IMR-90 (cell line): ENCODE measurements around the gene ZBTB33. TPM values are rescaled to one million over a fixed set of nuclear protein-coding genes. Genes with fewer than 3 reads are reported as not detected.

Experiments
- ATAC-seq: fragments of 200-7000 bp; cut with Tn5 transposase; 2 replicates; pipeline ENCODE4 v1.9.1; 2020; ENCODE audit warnings: low read depth, mild to moderate bottlenecking, moderate library complexity
- BruUV-seq: library from RNA; stranded (reverse); fragments of 400-500 nt; replicated peaks from 2 replicates; lab custom pipeline; 2021; lab: Mats Ljungman, UMichigan
- CTCF ChIA-PET: fragments of 300-600 bp; formaldehyde crosslinking; extraction: SDS; loops from one replicate; lab custom pipeline; 2021; ENCODE audit warnings: antibody characterized with exemption; lab: Yijun Ruan, JAX
- POLR2A ChIA-PET: fragments of 300-600 bp; sonication (Branson Sonifier 250); formaldehyde crosslinking; loops from one replicate; lab custom pipeline; 2022; ENCODE audit warnings: antibody characterized with exemption; ENCODE audit not compliant: unreplicated experiment; lab: Charles Lee
- DNase-seq: peaks from one replicate; pipeline ENCODE4 v3.0.0; 2013
- H2AFZ ChIP-seq: replicated peaks from 2 replicates; pipeline ENCODE3; 2013; ENCODE audit warnings: low read length, mild to moderate bottlenecking; ENCODE audit not compliant: poor library complexity
- H2AK5ac ChIP-seq: 2 replicates; pipeline ENCODE4 v1.6.1; 2013; ENCODE audit warnings: low read depth, low read length, inconsistent platforms
- H2AK9ac ChIP-seq: replicated peaks from 2 replicates; pipeline ENCODE3; 2013; ENCODE audit warnings: mild to moderate bottlenecking, low read depth, low read length, moderate library complexity; ENCODE audit not compliant: poor library complexity
- H2BK120ac ChIP-seq: 2 replicates; pipeline ENCODE4 v1.6.1; 2013; ENCODE audit warnings: low read depth, low read length, inconsistent platforms
- H2BK15ac ChIP-seq: 3 replicates; pipeline ENCODE4 v1.6.1; 2013; ENCODE audit warnings: low read depth, low read length, inconsistent platforms
- H2BK20ac ChIP-seq: 2 replicates; pipeline ENCODE4 v1.6.1; 2013; ENCODE audit warnings: low read depth, mild to moderate bottlenecking, inconsistent platforms, low read length, moderate library complexity
- H2BK5ac ChIP-seq: 2 replicates; pipeline ENCODE4 v1.6.1; 2013; ENCODE audit warnings: mild to moderate bottlenecking, low read depth, low read length, inconsistent platforms; ENCODE audit not compliant: poor library complexity, severe bottlenecking
- H3K14ac ChIP-seq: replicated peaks from 2 replicates; pipeline ENCODE4 v1.6.1; 2013; ENCODE audit warnings: low read depth, low read length, inconsistent platforms
- H3K18ac ChIP-seq: 2 replicates; pipeline ENCODE4 v1.6.1; 2013; ENCODE audit warnings: low read depth, low read length, control low read depth
- H3K23ac ChIP-seq: 2 replicates; pipeline ENCODE4 v1.6.1; 2013; ENCODE audit warnings: low read depth, low read length, inconsistent platforms
- H3K27ac ChIP-seq: 2 replicates; pipeline ENCODE4 v1.5.1; 2013; ENCODE audit warnings: mild to moderate bottlenecking, control low read depth, low read length; ENCODE audit not compliant: insufficient read depth
- H3K27me3 ChIP-seq: 2 replicates; pipeline ENCODE4 v1.6.1; 2013; ENCODE audit warnings: low read length; ENCODE audit not compliant: control insufficient read depth, insufficient read depth
- H3K36me3 ChIP-seq: 2 replicates; pipeline ENCODE4 v1.6.1; 2013; ENCODE audit warnings: low read length, mixed read lengths; ENCODE audit not compliant: control insufficient read depth, insufficient read depth
- H3K4ac ChIP-seq: 2 replicates; pipeline ENCODE4 v1.6.1; 2013; ENCODE audit warnings: low read depth, low read length, inconsistent platforms
- H3K4me1 ChIP-seq: 2 replicates; pipeline ENCODE4 v1.6.1; 2013; ENCODE audit warnings: low read length, mixed read lengths; ENCODE audit not compliant: control insufficient read depth, insufficient read depth
- H3K4me2 ChIP-seq: 2 replicates; pipeline ENCODE4 v1.6.1; 2013; ENCODE audit warnings: low read depth, mild to moderate bottlenecking, control low read depth, low read length, moderate library complexity
- H3K4me3 ChIP-seq: 2 replicates; pipeline ENCODE4 v1.5.1; 2013; ENCODE audit warnings: low read depth, mild to moderate bottlenecking, control low read depth, low read length, moderate library complexity; ENCODE audit not compliant: insufficient read depth
- H3K56ac ChIP-seq: 2 replicates; pipeline ENCODE4 v1.6.1; 2013; ENCODE audit warnings: low read length, inconsistent platforms; ENCODE audit not compliant: insufficient read depth; ENCODE audit errors: extremely low read depth
- H3K79me1 ChIP-seq, 2 experiments: 2 replicates each; pipeline ENCODE4 v1.6.1; 2013; ENCODE audit warnings: low read length in 2 of 2, inconsistent platforms in 1 of 2, low read depth in 1 of 2
- H3K9ac ChIP-seq: 2 replicates; pipeline ENCODE4 v1.6.1; 2013; ENCODE audit warnings: low read depth, low read length, control low read depth
- H3K9me1 ChIP-seq: 2 replicates; pipeline ENCODE4 v1.6.1; 2013; ENCODE audit warnings: low read length, inconsistent platforms; ENCODE audit not compliant: insufficient read depth
- H3K9me3 ChIP-seq: 2 replicates; pipeline ENCODE4 v1.6.1; 2013; ENCODE audit warnings: low read length; ENCODE audit not compliant: control insufficient read depth, insufficient read depth
- H4K20me1 ChIP-seq: 2 replicates; pipeline ENCODE4 v1.6.1; 2013; ENCODE audit warnings: low read length, inconsistent platforms; ENCODE audit not compliant: insufficient read depth
- H4K5ac ChIP-seq: 2 replicates; pipeline ENCODE4 v1.6.1; 2013; ENCODE audit warnings: mild to moderate bottlenecking, low read depth, low read length, control low read depth
- H4K8ac ChIP-seq, 2 experiments: 2 replicates each; pipeline ENCODE4 v1.6.1; 2013; ENCODE audit warnings: low read depth in 2 of 2, low read length in 2 of 2, control low read depth in 1 of 2, inconsistent platforms in 1 of 2
- H4K91ac ChIP-seq: 2 replicates; pipeline ENCODE4 v1.6.1; 2013; ENCODE audit warnings: low read depth, low read length, inconsistent platforms; ENCODE audit not compliant: insufficient read depth
- MAZ ChIP-seq: IDR thresholded peaks from 2 replicates; pipeline ENCODE4 v1.6.1; 2012; ENCODE audit warnings: low read depth, mild to moderate bottlenecking, low read length, improper control_type of control experiment, moderate library complexity, borderline replicate concordance
- WGBS, 2 experiments: methylation state at CpG; one replicate each; pipeline versions ENCODE4 v1.1.5 to v1.1.7; 2013; ENCODE audit warnings: missing lambda C conversion rate in 2 of 2; ENCODE audit not compliant: insufficient read length in 1 of 2; ENCODE audit errors: extremely low coverage in 2 of 2; 5-methylcytosine and 5-hydroxymethylcytosine counted together
- dilution Hi-C: fragments of 300-500 bp; cut with HindIII; formaldehyde crosslinking; loops from one replicate; pipeline ENCODE4 v1.14.3; 2018; ENCODE audit warnings: low sequenced_read_pairs; ENCODE audit not compliant: unreplicated experiment
- in situ Hi-C: fragments of 300-500 bp; cut with MboI; formaldehyde crosslinking; loops from 3 replicates; pipeline ENCODE4 v1.14.3; 2019; ENCODE audit warnings: low sequenced_read_pairs, inconsistent platforms, mixed read lengths
- intact Hi-C: fragments of 100-400 bp; cut with micrococcal nuclease; formaldehyde crosslinking; loops from 2 replicates; pipeline ENCODE4 v1.10.0; 2022
- polyA plus RNA-seq, 3 experiments: library from polyadenylated mRNA; depleted of rRNA; stranded (reverse); fragments of >200 nt; gene quantifications; 2 replicates each; pipeline ENCODE4 v1.2.3, GENCODE V29; 2012; ENCODE audit warnings: low replicate concordance in 1 of 3
- total RNA-seq: library from RNA; depleted of rRNA; stranded (reverse); fragments of >200 nt; gene quantifications from 2 replicates; pipeline ENCODE4 v1.2.3, GENCODE V29; 2012

Gene ZBTB33
- total and polyA plus RNA-seq, 2 of the 4 experiments (the other 2 are of a cell fraction) = 3.3 to 16.3 TPM

DNA sequence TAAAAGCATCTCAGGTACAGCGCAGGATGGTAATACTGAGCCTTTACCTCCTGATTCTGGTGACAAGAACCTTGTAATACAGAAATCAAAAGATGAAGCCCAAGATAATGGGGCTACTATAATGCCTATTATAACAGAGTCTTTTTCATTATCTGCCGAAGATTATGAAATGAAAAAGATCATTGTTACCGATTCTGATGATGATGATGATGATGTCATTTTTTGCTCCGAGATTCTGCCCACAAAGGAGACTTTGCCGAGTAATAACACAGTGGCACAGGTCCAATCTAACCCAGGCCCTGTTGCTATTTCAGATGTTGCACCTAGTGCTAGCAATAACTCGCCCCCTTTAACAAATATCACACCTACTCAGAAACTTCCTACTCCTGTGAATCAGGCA lies 3.2 kb downstream of the ZBTB33 start:
- Histone ChIP-seq H4K20me1 (no peaks in the 10 kb centered on the region; the same call in 1 of the 2 replicates), H2BK120ac (no peak overlapping the region), H4K91ac (no peak overlapping the region), H4K8ac (no peak overlapping the region), H3K18ac (no peak overlapping the region), H3K4me3 (no peak overlapping the region), H3K27me3 (no peaks in the 10 kb centered on the region), H3K4me2 (no peak overlapping the region), H3K9me1 (no peaks in the 10 kb centered on the region), H3K79me1 (peaks cover 6% of the 10 kb centered on the region in 2 experiments; a peak in 2 of 4 replicates), H3K14ac (no peak overlapping the region), H3K4me1 (no peaks in the 10 kb centered on the region), H3K9me3 (no peaks in the 10 kb centered on the region), H3K9ac (no peak overlapping the region), H4K5ac (no peak overlapping the region), H2AK5ac (no peak overlapping the region), H3K36me3 (peaks cover 3% of the 10 kb centered on the region; the same call in 1 of the 2 replicates), H3K4ac (no peak overlapping the region), H2BK5ac (no peak overlapping the region), H2AK9ac (no peak overlapping the region), H2AFZ (no peak overlapping the region), H3K56ac (no peak overlapping the region), H2BK20ac (no peak overlapping the region), H2BK15ac (no peak overlapping the region), H3K23ac (no peak overlapping the region), H3K27ac (no peak overlapping the region)
- intact Hi-C loops = loop anchor here (5.0 kb wide), 1 partner anchor 214 kb away; the partner anchor contains the start of gene LAMP2
- no CpG with 5 or more reads among the region's 6 CpGs for WGBS, 2 experiments
- no peak for TF ChIP-seq MAZ
- POLR2A ChIA-PET = interaction anchor here (0.8 kb wide), 1 partner anchor 19 kb away, joined by 9 read pairs; no protein-coding TSS in a partner anchor
- in situ Hi-C loops = no loop called here
- ATAC-seq = no peak
- CTCF ChIA-PET = no interaction called here
- BruUV-seq = no TSS peak
- dilution Hi-C loops = no loop called here
- DNase-seq = no peak
